Naive thymus-derived CD8-positive, alpha-beta T cell (primary cell): ENCODE data around the gene COIL. TPM values are rescaled to one million over a fixed set of nuclear protein-coding genes. Genes with fewer than 3 reads are reported as not detected.

Source experiments
- ATAC-seq, 2 donors: fragments of 150-1000 bp; cut with Tn5 transposase in 1 of 2; sonication (Bioruptor Pico), chemical (Tn5 transposase) in 1 of 2; 1 replicate in 1 of 2; 2 replicates in 1 of 2; pipeline ENCODE4 v1.10.0; 2021; ENCODE audit warnings: mild to moderate bottlenecking in 2 of 2, moderate library complexity in 2 of 2
- POLR2A ChIA-PET: fragments of 350-600 bp; sonication (Branson Sonifier 250); formaldehyde crosslinking; loops from one replicate; lab custom pipeline; 2021; ENCODE audit warnings: antibody characterized with exemption; lab: Charles Lee
- DNase-seq, 10 donors: peaks; one replicate each; pipeline versions ENCODE4 v3.0.0 to v3.0.0-alpha.2; 2020 to 2022
- H3K27ac Mint-ChIP-seq, 10 donors: one replicate each; pipeline ENCODE4 v1.8.0; 2020 to 2022; ENCODE audit warnings: mild to moderate bottlenecking in 10 of 10, mixed read lengths in 10 of 10, moderate library complexity in 4 of 10, inconsistent platforms in 1 of 10
- H3K27me3 Mint-ChIP-seq, 5 donors: one replicate each; pipeline ENCODE4 v1.8.0; 2021 to 2022; ENCODE audit warnings: mixed read lengths in 5 of 5
- H3K36me3 Mint-ChIP-seq, 3 donors: one replicate each; pipeline ENCODE4 v1.8.0; 2020 to 2022; ENCODE audit warnings: mixed read lengths in 3 of 3, mild to moderate bottlenecking in 2 of 3, inconsistent platforms in 1 of 3
- H3K4me1 Mint-ChIP-seq, 4 donors: one replicate each; pipeline ENCODE4 v1.8.0; 2021 to 2022; ENCODE audit warnings: mixed read lengths in 4 of 4
- H3K4me3 Mint-ChIP-seq, 10 donors: one replicate each; pipeline ENCODE4 v1.8.0; 2020 to 2022; ENCODE audit warnings: mild to moderate bottlenecking in 10 of 10, mixed read lengths in 10 of 10, moderate library complexity in 6 of 10, inconsistent platforms in 1 of 10
- H3K9me3 Mint-ChIP-seq, 9 donors: one replicate each; pipeline ENCODE4 v1.8.0; 2020 to 2022; ENCODE audit warnings: mixed read lengths in 9 of 9, mild to moderate bottlenecking in 3 of 9, inconsistent platforms in 1 of 9, moderate library complexity in 1 of 9
- polyA plus RNA-seq, 3 donors: library from polyadenylated mRNA; unstranded; fragments of 300-500 nt; fragmentation: Illumina TruSeq; gene quantifications; one replicate each; pipeline ENCODE4 v1.2.3, GENCODE V29; 2021
- total RNA-seq, 8 experiments: library from RNA in 2 of 8; stranded (reverse) in 2 of 8; gene quantifications; one replicate each; pipeline ENCODE4 v1.2.3 and lab custom pipeline; 2021 to 2026

Gene COIL
- total and polyA plus RNA-seq, 5 experiments from 2014 or later, result 12.0 to 24.2 (median 18.8) TPM

DNA sequence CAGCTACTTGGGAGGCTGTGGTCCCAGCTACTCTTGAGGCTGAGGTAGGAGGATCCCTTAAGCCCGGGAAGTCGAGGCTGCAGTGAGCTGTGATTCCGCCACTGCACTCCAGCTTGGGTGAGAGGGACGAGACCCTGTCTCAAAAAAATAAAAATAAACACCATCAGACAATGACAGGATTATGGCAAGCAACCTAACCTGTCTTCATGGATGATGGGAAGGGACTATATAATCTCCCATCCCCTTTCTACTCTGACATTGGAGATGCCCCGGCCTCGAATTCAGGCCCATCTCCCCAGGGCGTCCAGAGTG is 47.9 kb downstream of the COIL start:
- H3K27me3 Mint-ChIP-seq, result no peaks in the 10 kb centered on the region
- DNase-seq (no peak), ATAC-seq (no peak)
- peak overlapping the region; percentile 89 to 97 (median 94) for H3K27ac Mint-ChIP-seq
- H3K9me3 Mint-ChIP-seq, result peaks cover 0 to 9% (median 3%) of the 10 kb centered on the region in 9 donors
- peak overlapping the region; percentile 77 to 97 (median 94) for H3K4me3 Mint-ChIP-seq
- POLR2A ChIA-PET, result interaction anchor here (0.6 to 1.5 kb wide), 4 partner anchors 41 to 318 kb away, joined by 3 to 20 read pairs (median 6); partner anchors contain the start of genes C17orf67, COIL and DGKE
- peaks cover 0 to 17% (median 4%) of the 10 kb centered on the region in 3 donors for H3K36me3 Mint-ChIP-seq
- H3K4me1 Mint-ChIP-seq, result peaks cover 24 to 65% (median 59%) of the 10 kb centered on the region in 4 donors

DNA sequence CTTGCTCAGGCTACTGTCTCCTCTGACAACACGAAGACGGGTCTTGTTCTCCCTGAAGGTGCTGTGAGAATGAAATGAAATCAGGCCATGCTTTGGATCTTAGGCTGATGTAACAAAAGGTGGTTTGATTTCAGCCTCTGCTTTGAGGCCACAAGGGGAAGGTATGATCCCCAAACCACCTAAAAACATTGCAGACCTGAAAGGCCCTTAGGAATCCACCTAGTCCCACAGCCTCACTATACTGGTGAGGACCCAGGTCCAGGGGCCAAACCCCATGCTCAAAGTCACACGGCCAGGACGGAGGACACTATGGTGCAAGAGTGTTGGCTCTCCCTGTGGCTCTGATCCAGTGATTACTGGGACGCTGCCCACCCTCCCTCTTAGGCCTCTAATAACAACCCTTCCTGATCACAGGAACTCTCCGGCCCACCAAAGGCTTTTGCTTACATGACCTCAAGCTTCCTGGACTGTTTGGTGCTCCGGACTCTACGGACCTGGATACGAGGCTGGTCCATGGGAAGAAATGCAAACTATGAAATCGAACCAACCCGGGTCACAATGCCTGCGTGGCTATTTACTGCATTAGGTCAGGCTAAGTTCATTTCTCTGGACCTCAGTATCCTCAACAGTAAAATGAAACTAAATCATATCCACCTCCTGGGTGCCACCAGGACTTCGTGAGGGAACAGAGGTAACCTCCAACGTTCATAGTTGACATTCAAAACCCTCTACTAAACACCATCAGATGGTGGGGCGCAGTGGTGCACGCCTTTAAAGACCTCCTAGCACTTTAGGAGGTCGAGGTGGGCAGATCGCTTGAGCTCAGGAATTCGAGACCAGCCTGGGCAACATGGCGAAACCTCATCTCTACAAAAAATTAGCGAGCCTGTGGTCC is 48.5 kb downstream of the COIL start:
- no peak for ATAC-seq
- peaks cover 26 to 71% (median 62%) of the 10 kb centered on the region in 4 donors for H3K4me1 Mint-ChIP-seq
- H3K27ac Mint-ChIP-seq, result peak overlapping the region; percentile 82 to 97 (median 94)
- peak overlapping the region; percentile 77 to 97 (median 94) for H3K4me3 Mint-ChIP-seq
- DNase-seq, result no peak
- peaks cover 0 to 23% (median 3%) of the 10 kb centered on the region in 3 donors for H3K36me3 Mint-ChIP-seq
- H3K9me3 Mint-ChIP-seq, result peaks cover 0 to 3% (median 0%) of the 10 kb centered on the region in 9 donors
- H3K27me3 Mint-ChIP-seq, result no peaks in the 10 kb centered on the region
- POLR2A ChIA-PET, result interaction anchor here (0.6 to 0.8 kb wide), 3 partner anchors 40 to 659 kb away, joined by 3 read pairs; no protein-coding TSS in a partner anchor

DNA sequence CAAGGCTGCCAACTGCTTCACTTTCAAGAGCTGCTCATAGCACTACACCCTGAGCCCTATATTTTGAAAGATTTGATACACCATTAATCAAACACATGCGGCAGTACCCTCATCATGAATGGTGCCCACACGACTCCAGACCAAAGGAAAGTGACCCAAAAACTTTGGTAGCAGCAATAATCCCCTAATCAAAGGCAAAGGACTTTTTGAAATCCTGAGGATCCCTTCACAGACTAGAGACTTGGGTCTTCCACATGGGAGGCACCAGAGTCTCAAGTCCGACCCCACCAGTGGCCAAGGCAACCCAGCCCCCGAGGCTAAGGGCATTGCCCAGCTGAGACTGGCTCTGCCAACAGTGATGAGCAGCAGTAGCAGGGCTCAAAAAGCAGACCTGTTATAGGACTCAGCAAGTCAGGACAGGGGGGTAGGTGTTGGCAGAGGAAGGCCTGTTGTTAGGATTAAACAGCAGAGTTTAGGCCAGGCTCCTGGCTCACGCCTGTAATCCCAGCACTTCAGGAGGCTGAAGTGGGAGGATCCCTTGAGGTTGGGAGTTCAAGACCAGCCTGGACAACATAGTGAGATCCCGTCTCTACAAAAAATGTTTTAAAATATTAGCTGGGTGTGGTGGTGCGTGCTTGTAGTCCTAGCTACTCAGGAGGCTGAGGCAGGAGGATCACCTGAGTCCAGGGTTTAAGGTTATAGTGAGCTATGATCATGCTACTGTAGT is 50.2 kb downstream of the COIL start:
- Mint-ChIP-seq H3K9me3 (no peaks in the 10 kb centered on the region), H3K27ac (peak overlapping the region in 8 of 10 donors; percentile 2 to 90 (median 70)), H3K4me1 (peaks cover 27 to 72% (median 66%) of the 10 kb centered on the region in 4 donors), H3K4me3 (peak overlapping the region; percentile 6 to 97 (median 46)), H3K36me3 (peaks cover 4 to 40% (median 13%) of the 10 kb centered on the region in 3 donors), H3K27me3 (no peaks in the 10 kb centered on the region)
- DNase-seq (no peak), ATAC-seq (no peak)
- POLR2A ChIA-PET, result no interaction called here

DNA sequence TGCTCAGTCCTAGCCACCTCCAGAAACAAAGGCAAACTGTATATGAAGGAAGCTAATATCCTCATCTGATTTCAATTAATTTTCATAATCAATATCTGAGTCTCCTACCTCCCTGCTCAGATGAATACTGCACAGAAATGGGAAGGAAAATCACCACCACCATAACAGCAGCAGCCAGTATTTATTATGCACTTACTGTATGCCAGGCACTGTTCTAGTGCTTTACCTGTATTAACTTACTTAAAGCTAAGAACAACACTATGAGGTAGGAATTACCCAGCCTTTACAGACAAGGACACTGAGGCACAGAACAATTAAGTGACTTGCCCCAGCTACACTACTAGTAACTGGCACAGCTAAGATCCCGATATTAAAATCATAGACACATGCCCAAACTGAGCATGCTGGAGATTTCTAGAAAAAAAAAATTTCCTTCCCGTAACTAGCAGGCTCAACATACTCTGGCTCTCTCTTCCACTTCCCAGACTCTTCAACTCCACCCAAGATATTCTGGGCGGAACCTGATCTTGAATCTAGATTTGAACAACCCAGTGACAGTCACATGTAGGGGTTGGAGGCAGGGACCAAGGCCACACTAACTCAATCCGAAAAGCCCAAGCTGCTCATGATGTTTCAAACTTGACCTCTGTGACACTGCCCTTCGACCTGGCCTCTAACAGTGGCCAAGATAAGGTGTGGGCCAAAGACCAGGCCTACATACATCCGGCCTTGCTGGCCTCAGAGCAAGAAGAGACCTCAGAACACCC is 50.9 kb downstream of the COIL start:
- Mint-ChIP-seq H3K4me3 (peak overlapping the region; percentile 6 to 97 (median 45)), H3K9me3 (no peaks in the 10 kb centered on the region), H3K27me3 (no peaks in the 10 kb centered on the region), H3K36me3 (peaks cover 5 to 44% (median 15%) of the 10 kb centered on the region in 3 donors), H3K27ac (peak overlapping the region; percentile 2 to 90 (median 48)), H3K4me1 (peaks cover 27 to 66% (median 60%) of the 10 kb centered on the region in 4 donors)
- POLR2A ChIA-PET, result no interaction called here
- no peak for ATAC-seq
- no peak for DNase-seq

DNA sequence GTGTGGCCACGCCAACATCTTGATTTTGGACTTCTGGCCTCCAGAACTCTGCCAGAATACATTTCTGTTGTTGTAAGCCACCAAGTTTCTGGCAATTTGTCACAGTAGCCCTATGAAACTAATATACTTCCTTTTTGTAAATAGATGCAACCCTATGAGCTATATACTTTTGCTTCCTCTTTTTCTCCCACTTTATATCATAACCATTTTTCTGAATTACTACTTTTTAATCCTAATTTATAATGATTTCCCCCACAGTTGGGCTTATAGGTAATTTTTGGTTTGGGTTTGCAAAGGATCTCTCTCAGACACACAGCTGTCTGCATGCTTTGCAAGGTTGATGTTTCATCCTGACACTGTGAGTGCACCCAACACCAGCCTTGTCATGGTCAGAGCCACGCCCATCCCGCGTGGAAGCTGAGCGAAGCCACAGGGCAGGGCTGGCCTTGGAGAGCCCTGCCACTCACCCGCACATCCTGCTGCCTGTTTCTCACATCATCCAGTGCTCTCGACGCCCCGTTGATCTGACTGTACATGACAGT is 52.8 kb downstream of the COIL start:
- POLR2A ChIA-PET, result no interaction called here
- Mint-ChIP-seq H3K27me3 (no peaks in the 10 kb centered on the region), H3K4me3 (peak overlapping the region in 2 of 10 donors; percentile 30 to 74), H3K4me1 (peaks cover 27 to 66% (median 61%) of the 10 kb centered on the region in 4 donors), H3K27ac (peak overlapping the region; percentile 50 to 90 (median 76)), H3K36me3 (peaks cover 13 to 62% (median 23%) of the 10 kb centered on the region in 3 donors), H3K9me3 (no peaks in the 10 kb centered on the region)
- ATAC-seq, result peak; percentile 49 to 57
- DNase-seq, result peak in 1 of 10 donors; percentile 34

DNA sequence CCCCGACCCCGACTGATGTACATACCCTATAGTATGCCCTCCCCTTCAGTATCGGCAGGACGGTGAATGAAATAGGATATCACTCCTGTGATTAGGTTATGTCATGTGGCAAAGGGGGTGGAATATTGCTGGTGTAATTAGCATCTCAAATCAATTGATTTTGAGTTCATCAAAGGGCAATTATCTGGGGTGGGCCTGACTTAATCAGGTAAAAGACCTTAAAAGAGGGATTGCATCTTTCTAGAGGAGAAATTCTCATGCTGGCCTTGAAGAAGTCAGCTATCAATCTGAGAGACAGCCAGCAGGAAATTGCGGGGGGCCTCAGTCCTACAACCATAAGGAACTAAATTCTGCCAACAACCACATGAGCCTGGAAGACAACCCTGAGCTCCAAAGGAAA is 57.3 kb downstream of the COIL start:
- Mint-ChIP-seq H3K27me3 (no peaks in the 10 kb centered on the region), H3K4me1 (peaks cover 18 to 29% (median 24%) of the 10 kb centered on the region in 4 donors), H3K4me3 (no peak overlapping the region), H3K27ac (no peak overlapping the region), H3K9me3 (no peaks in the 10 kb centered on the region), H3K36me3 (peaks cover 13 to 89% (median 34%) of the 10 kb centered on the region in 3 donors)
- POLR2A ChIA-PET, result no interaction called here
- no peak for DNase-seq
- no peak for ATAC-seq

DNA sequence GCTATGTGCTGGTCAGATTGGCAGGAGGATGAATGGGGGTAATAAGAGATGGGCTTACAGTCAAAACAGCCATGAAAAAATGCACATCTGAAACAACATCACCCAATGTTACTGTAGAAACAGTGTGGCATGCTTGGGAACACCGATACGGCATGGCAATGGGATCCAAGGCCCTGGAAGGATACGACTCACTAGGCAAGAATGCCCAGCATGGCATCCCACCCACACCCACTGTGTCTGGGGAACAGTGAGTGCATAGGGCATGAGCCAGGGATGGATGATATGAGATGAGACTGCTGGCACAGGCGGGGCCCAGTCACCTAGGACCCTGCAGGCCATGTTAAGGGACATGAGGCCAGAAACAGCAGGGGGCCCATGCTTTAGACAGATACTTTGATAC is 58.5 kb downstream of the COIL start:
- Mint-ChIP-seq H3K27me3 (no peaks in the 10 kb centered on the region), H3K36me3 (peaks cover 13 to 89% (median 39%) of the 10 kb centered on the region in 3 donors), H3K27ac (no peak overlapping the region), H3K4me3 (no peak overlapping the region), H3K4me1 (peaks cover 16 to 21% (median 19%) of the 10 kb centered on the region in 4 donors), H3K9me3 (no peaks in the 10 kb centered on the region)
- POLR2A ChIA-PET, result no interaction called here
- no peak for ATAC-seq
- no peak for DNase-seq

DNA sequence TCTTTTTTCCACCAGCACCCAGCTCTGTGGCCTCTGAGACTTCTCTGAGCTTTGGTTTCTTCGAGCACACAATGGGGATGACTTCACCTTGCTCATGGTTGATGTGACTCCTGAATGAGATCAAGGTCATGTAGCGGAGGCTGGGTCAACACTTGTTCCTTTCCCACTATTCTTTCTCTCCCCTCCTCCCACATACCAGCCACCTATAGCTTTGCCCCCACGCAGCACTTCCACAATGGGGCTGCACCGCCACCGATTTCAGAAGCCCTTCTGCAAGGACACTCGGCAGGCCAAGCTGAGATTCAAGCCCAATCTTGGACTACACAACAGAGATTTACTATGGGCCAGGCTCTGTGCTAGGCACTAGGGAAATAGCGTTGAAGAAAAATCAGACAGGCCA is 61.4 kb downstream of the COIL start:
- H3K27me3 Mint-ChIP-seq, result no peaks in the 10 kb centered on the region
- no peak overlapping the region for H3K27ac Mint-ChIP-seq
- H3K36me3 Mint-ChIP-seq, result peaks cover 5 to 88% (median 36%) of the 10 kb centered on the region in 3 donors
- POLR2A ChIA-PET, result no interaction called here
- ATAC-seq (no peak), DNase-seq (no peak)
- no peaks in the 10 kb centered on the region for H3K9me3 Mint-ChIP-seq
- H3K4me1 Mint-ChIP-seq, result peaks cover 4 to 13% (median 12%) of the 10 kb centered on the region in 4 donors
- H3K4me3 Mint-ChIP-seq, result no peak overlapping the region

DNA sequence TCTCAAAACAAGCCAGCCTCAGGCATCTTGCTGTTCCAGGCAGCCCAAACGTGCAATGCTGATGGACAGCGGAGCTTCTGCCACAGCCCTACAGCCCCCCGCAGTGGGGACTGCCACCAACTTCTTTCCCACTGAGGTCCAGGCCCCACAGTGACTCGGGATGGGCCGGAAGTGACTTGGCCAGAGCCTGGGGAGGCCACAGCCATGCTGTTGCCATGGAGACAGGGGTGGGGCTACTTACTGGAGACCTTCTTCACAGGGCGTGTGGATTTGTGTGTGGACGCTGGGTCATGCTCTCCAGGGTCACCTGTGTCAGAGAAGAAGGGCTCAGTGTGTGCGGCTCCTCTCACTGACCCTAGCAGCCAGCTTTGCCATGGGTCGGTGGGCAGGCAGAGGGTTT is 62.0 kb downstream of the COIL start:
- Mint-ChIP-seq H3K36me3 (peaks cover under 1 to 87% (median 31%) of the 10 kb centered on the region in 3 donors), H3K27ac (peak overlapping the region in 1 of 10 donors; percentile 11), H3K9me3 (no peaks in the 10 kb centered on the region), H3K27me3 (no peaks in the 10 kb centered on the region), H3K4me1 (peaks cover 0 to 8% (median 7%) of the 10 kb centered on the region in 4 donors), H3K4me3 (no peak overlapping the region)
- POLR2A ChIA-PET, result no interaction called here
- ATAC-seq, result no peak
- DNase-seq, result no peak

DNA sequence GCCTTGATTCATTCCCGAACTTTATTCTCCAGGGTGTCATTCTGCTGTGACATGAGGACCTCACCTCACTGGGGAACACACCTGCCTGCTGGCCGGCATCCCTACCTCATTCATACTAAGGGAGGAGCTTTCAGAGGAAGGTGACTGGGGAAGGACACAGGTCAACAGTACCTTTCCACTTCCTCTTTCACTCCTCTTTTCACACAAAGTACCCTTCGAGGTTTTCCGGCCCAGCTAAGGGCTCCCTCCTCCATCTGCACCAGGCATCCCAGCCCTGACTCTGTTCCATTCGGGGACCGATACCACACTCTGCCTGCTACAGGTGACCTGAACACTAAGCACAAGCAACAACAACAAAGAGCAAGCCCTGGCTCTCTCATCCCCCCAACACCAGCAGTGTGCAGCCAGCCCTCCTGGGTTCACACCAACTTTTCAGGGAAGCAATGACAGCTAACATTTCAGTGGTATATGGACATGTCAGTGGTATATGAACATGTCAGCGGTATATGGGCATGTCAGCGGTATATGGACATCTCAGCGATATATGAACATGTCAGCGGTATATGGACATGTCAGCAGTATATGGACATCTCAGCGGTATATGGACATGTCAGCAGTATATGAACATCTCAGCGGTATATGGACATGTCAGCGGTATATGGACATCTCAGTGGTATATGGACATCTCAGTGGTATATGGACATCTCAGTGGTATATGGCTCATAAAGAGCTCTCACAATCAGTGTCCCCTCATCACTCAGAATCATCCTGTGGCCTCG is 63.0 kb downstream of the COIL start:
- POLR2A ChIA-PET, result no interaction called here
- no peaks in the 10 kb centered on the region for H3K9me3 Mint-ChIP-seq
- H3K4me3 Mint-ChIP-seq, result no peak overlapping the region
- H3K27me3 Mint-ChIP-seq, result no peaks in the 10 kb centered on the region
- no peak for ATAC-seq
- H3K4me1 Mint-ChIP-seq, result peaks cover 0 to 10% (median 8%) of the 10 kb centered on the region in 4 donors
- no peak for DNase-seq
- peak overlapping the region in 7 of 10 donors; percentile 29 to 82 (median 60) for H3K27ac Mint-ChIP-seq
- H3K36me3 Mint-ChIP-seq, result peaks cover 3 to 87% (median 35%) of the 10 kb centered on the region in 3 donors

DNA sequence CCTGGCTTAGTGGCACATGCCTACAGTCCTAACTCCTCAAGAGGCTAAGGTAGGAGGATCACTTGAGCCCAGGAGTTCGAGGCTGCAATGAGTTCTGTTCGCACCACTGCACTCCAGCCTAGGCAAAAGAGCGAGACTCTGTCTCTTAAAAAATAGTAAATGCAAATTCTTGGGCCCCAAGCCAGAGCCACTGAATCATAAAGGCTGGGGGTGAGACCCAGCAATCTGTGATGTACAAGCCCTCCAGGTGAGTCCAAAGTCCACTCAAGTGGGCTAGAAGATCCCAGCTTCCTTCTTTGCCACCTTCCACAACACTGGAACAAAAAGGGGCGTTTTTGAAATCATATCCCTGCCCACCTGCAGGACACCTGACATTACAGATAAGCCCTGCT is 63.9 kb downstream of the COIL start:
- Mint-ChIP-seq H3K4me3 (no peak overlapping the region), H3K9me3 (no peaks in the 10 kb centered on the region), H3K27ac (peak overlapping the region in 3 of 10 donors; percentile 29 to 72 (median 53)), H3K27me3 (no peaks in the 10 kb centered on the region), H3K4me1 (peaks cover 7 to 14% (median 10%) of the 10 kb centered on the region in 4 donors), H3K36me3 (peaks cover 5 to 87% (median 35%) of the 10 kb centered on the region in 3 donors)
- no peak for DNase-seq
- POLR2A ChIA-PET, result no interaction called here
- ATAC-seq, result no peak
